GM23248 (cell line): ENCODE measurements around the gene SEC14L1. TPM values are rescaled to one million over a fixed set of nuclear protein-coding genes. Genes with fewer than 3 reads are reported as not detected.

ENCODE experiments used
- DNase-seq: peaks from one replicate; pipeline ENCODE4 v3.0.0-alpha.2; 2015
- H2AFZ ChIP-seq: fragments of 200-600 bp; sonication (generic); 2 replicates; pipeline ENCODE4 v1.6.1; 2016; ENCODE audit warnings: antibody characterized with exemption
- H3F3A ChIP-seq: fragments of 200-600 bp; sonication (generic); 2 replicates; pipeline ENCODE4 v1.6.1; 2016; ENCODE audit warnings: mild to moderate bottlenecking, antibody characterized with exemption, mixed run types; ENCODE audit not compliant: insufficient read depth
- H3K27ac ChIP-seq: fragments of 200-600 bp; sonication (generic); 2 replicates; pipeline ENCODE4 v1.5.1; 2016; ENCODE audit warnings: mild to moderate bottlenecking
- H3K27me3 ChIP-seq: fragments of 200-600 bp; sonication (generic); replicated peaks from 2 replicates; pipeline ENCODE4 v1.6.1; 2016; ENCODE audit warnings: mild to moderate bottlenecking; ENCODE audit not compliant: insufficient read depth
- H3K36me3 ChIP-seq: fragments of 200-600 bp; sonication (generic); 2 replicates; pipeline ENCODE4 v1.6.1; 2016; ENCODE audit warnings: low read depth, mild to moderate bottlenecking
- H3K4me1 ChIP-seq: fragments of 200-600 bp; sonication (generic); 2 replicates; pipeline ENCODE4 v1.6.1; 2016; ENCODE audit warnings: mild to moderate bottlenecking; ENCODE audit not compliant: insufficient read depth
- H3K4me2 ChIP-seq: fragments of 200-600 bp; sonication (generic); one replicate; pipeline ENCODE4 v1.6.1; 2016; ENCODE audit warnings: mild to moderate bottlenecking; ENCODE audit not compliant: unreplicated experiment
- H3K4me3 ChIP-seq: fragments of 200-600 bp; sonication (generic); 2 replicates; pipeline ENCODE4 v1.5.1; 2016; ENCODE audit warnings: mild to moderate bottlenecking
- H3K79me2 ChIP-seq: fragments of 200-600 bp; sonication (generic); 2 replicates; pipeline ENCODE4 v1.6.1; 2016; ENCODE audit warnings: mild to moderate bottlenecking; ENCODE audit not compliant: insufficient read depth
- H3K9ac ChIP-seq: fragments of 200-600 bp; sonication (generic); 2 replicates; pipeline ENCODE4 v1.6.1; 2016; ENCODE audit warnings: mild to moderate bottlenecking
- H3K9me2 ChIP-seq: fragments of 200-600 bp; sonication (generic); 2 replicates; pipeline ENCODE4 v1.6.1; 2016; ENCODE audit warnings: mixed run types, mild to moderate bottlenecking, moderate library complexity; ENCODE audit not compliant: insufficient read depth
- H3K9me3 ChIP-seq: fragments of 200-600 bp; sonication (generic); one replicate; pipeline ENCODE4 v1.6.1; 2017; ENCODE audit warnings: low read depth
- H4K20me1 ChIP-seq: fragments of 200-600 bp; sonication (generic); 2 replicates; pipeline ENCODE4 v1.6.0; 2016; ENCODE audit not compliant: insufficient read depth
- EZH2 ChIP-seq: fragments of 200-600 bp; sonication (generic); IDR thresholded peaks from 2 replicates; pipeline ENCODE4 v1.6.1; 2018; ENCODE audit warnings: antibody characterized with exemption, mild to moderate bottlenecking; ENCODE audit not compliant: insufficient read depth, poor library complexity, severe bottlenecking
- EZH2phosphoT487 ChIP-seq: fragments of 200-600 bp; sonication (generic); IDR thresholded peaks from 2 replicates; pipeline ENCODE4 v1.6.1; 2018; ENCODE audit warnings: antibody characterized with exemption, moderate library complexity, mild to moderate bottlenecking, low read depth; ENCODE audit not compliant: insufficient read depth
- WGBS, 2 experiments: methylation state at CpG; one replicate each; pipeline ENCODE4 v1.1.6; 2015 to 2017; ENCODE audit warnings: low lambda C conversion rate in 2 of 2, low coverage in 1 of 2; ENCODE audit errors: missing lambda C conversion rate in 2 of 2; 5-methylcytosine and 5-hydroxymethylcytosine counted together
- in situ Hi-C: fragments of 300-500 bp; cut with MboI; formaldehyde crosslinking; loops from 2 replicates; pipeline ENCODE4 v1.15.0; 2020
- polyA plus RNA-seq: library from polyadenylated mRNA; unstranded; fragments of >200 nt; fragmentation: Nextera tagmentation; extraction: Ambion mirVana; gene quantifications from 2 replicates; pipeline ENCODE4 v1.2.1, GENCODE V29; 2016
- total RNA-seq: library from RNA; depleted of rRNA; stranded (reverse); fragments of >200 nt; shearing (Covaris generic); gene quantifications from 2 replicates; pipeline ENCODE4 v1.2.3, GENCODE V29; 2014

SEC14L1 gene
- total and polyA plus RNA-seq, 2 experiments from 2014 or later, result 24.4 to 26.8 TPM

- Histone ChIP-seq H3K4me3 (no peak overlapping the region), H3K4me1 (peaks cover 1% of the 10 kb centered on the region), H3K9me2 (no peaks in the 10 kb centered on the region)
These were observed 49.8 kb downstream of the SEC14L1 start for GRCh38 chr17:77190576-77190975.

DNA sequence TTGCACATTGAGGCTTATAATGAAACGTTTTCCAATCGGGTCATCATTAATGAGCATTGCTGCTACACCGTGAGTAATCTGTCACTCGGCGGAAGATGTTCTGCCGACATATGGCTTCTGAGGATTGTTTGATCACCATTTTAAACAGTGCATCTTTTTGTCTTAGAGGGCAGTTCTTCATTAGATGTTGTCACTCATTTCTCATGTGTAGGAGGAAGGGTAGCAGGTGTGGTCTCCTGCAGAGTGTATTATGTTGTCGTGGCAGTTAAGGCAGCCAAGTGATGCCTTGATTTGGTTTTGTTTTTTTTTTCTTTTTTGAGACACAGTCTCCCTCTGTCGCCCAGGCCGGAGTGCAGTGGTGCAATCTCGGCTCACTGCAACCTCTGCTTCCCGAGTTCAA lies 50.5 kb downstream of the SEC14L1 start:
- Histone ChIP-seq H3K4me1 (no peaks in the 10 kb centered on the region), H4K20me1 (peaks cover 6% of the 10 kb centered on the region; the same call in 1 of the 2 replicates), H3K36me3 (peaks cover 52% of the 10 kb centered on the region), H3K27me3 (no peaks in the 10 kb centered on the region), H3K27ac (no peak overlapping the region), H3K9ac (no peak overlapping the region), H3K9me3 (no peaks in the 10 kb centered on the region), H3K4me3 (no peak overlapping the region), H2AFZ (no peak overlapping the region), H3K9me2 (no peaks in the 10 kb centered on the region), H3F3A (no peaks in the 10 kb centered on the region), H3K4me2 (no peak overlapping the region), H3K79me2 (peaks cover 74% of the 10 kb centered on the region)
- in situ Hi-C loops, result loop anchor here (10.0 kb wide), 1 partner anchor 96 kb away; no protein-coding TSS in a partner anchor
- TF ChIP-seq EZH2 (no peak), EZH2phosphoT487 (no peak)
- WGBS, 2 experiments, result 89 to 90% methylated on average over 11 of the region's 11 CpGs
- DNase-seq, result no peak

More at GRCh38 chr17:77190576-77190975, 49.8 kb downstream of the SEC14L1 start:
- peaks cover 81% of the 10 kb centered on the region for H3K79me2 ChIP-seq
- WGBS, 2 experiments, result 91 to 93% methylated on average over 11 of the region's 11 CpGs
- no peak for DNase-seq
- H3K9ac ChIP-seq, result no peak overlapping the region
- peaks cover 2% of the 10 kb centered on the region; the same call in 1 of the 2 replicates for H3F3A ChIP-seq
- peaks cover 45% of the 10 kb centered on the region for H3K36me3 ChIP-seq
- peaks cover 6% of the 10 kb centered on the region; the same call in 1 of the 2 replicates for H4K20me1 ChIP-seq
- no peak overlapping the region for H2AFZ ChIP-seq
- no peak for TF ChIP-seq EZH2phosphoT487
- no peak overlapping the region for H3K4me2 ChIP-seq
- in situ Hi-C loops, result loop anchor here (10.0 kb wide), 1 partner anchor 96 kb away; no protein-coding TSS in a partner anchor
- no peaks in the 10 kb centered on the region for H3K9me3 ChIP-seq
- H3K27ac ChIP-seq, result no peak overlapping the region
- no peaks in the 10 kb centered on the region for H3K27me3 ChIP-seq

- WGBS, 2 experiments, result 71 to 80% methylated on average over 3 of the region's 3 CpGs
- Histone ChIP-seq H3K36me3 (peaks cover 72% of the 10 kb centered on the region), H3K27me3 (no peaks in the 10 kb centered on the region), H4K20me1 (peaks cover under 1% of the 10 kb centered on the region; the same call in 1 of the 2 replicates), H3K9me3 (no peaks in the 10 kb centered on the region), H2AFZ (no peak overlapping the region), H3K4me2 (no peak overlapping the region), H3K9me2 (no peaks in the 10 kb centered on the region), H3K27ac (no peak overlapping the region), H3K9ac (no peak overlapping the region), H3K79me2 (peaks cover 50% of the 10 kb centered on the region), H3F3A (no peaks in the 10 kb centered on the region), H3K4me3 (no peak overlapping the region), H3K4me1 (no peaks in the 10 kb centered on the region)
- in situ Hi-C loops, result loop anchor here (10.0 kb wide), 1 partner anchor 99 kb away; no protein-coding TSS in a partner anchor
- no peak for TF ChIP-seq EZH2phosphoT487
- DNase-seq, result no peak
These were observed 52.9 kb downstream of the SEC14L1 start for GRCh38 chr17:77193653-77194052.

DNA sequence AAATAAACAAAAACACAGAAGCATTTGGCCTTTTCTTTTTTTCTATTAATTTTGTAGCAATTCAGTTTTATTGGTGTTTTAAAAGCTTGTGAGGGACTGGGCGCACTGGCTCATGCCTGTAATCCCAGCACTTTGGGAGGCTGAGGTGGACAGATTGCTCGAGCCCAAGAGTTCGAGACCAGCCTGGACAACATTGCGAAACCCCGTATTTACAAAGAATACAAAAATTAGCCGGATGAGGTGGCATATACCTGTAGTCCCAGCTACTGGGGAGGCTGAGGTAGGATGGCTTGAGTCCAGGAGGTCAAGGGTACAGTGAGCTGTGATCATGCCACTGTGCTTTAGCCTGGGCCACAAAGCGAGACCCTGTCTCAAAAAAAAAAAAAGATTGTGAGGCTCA lies 53.4 kb downstream of the SEC14L1 start:
- no peaks in the 10 kb centered on the region for H3K9me2 ChIP-seq
- peaks cover 73% of the 10 kb centered on the region for H3K36me3 ChIP-seq

More for the DNA sequence above, 53.4 kb downstream of the SEC14L1 start:
- no peak for DNase-seq
- in situ Hi-C loops, result loop anchor here (10.0 kb wide), 1 partner anchor 99 kb away; no protein-coding TSS in a partner anchor
- Histone ChIP-seq H3K4me3 (no peak overlapping the region), H4K20me1 (no peaks in the 10 kb centered on the region), H3K9ac (no peak overlapping the region), H3K27ac (no peak overlapping the region), H3K9me3 (no peaks in the 10 kb centered on the region), H2AFZ (no peak overlapping the region), H3K27me3 (no peaks in the 10 kb centered on the region), H3K4me1 (no peaks in the 10 kb centered on the region), H3K79me2 (peaks cover 45% of the 10 kb centered on the region), H3K4me2 (no peak overlapping the region), H3F3A (no peaks in the 10 kb centered on the region)
- no peak for TF ChIP-seq EZH2
- TF ChIP-seq EZH2phosphoT487, result no peak
- WGBS, 2 experiments, result 98 to 99% methylated on average over 7 of the region's 7 CpGs
